ENCODE results near the gene MLH3. TPM values are rescaled to one million over a fixed set of nuclear protein-coding genes. Genes with fewer than 3 reads are reported as not detected.

MLH3 gene
- total RNA-seq, 1 donor from 2014 or later, result 12.9 TPM

DNA sequence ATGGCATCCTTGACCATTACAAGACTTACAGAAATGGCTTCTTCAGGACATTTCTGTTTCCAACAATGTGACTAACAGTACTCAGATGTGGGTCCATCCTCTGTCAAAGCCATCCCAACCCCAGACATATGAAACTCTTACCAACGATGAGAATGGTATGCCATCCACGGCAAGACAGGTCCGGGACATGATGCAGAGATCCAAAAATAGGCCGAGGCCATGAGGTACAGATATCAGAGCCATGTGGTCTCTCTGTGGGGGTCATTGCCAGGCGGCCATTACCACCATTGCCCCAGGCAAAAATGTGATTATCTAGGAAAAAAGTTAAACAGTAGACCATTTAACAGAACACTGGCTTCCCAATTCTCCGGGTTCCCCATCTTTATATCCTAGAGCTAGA lies 45.7 kb upstream of the MLH3 start:
- no peak overlapping the region for H3K4me3 Mint-ChIP-seq (ENCODE audit: unreplicated experiment)
- H3K9me3 Mint-ChIP-seq (ENCODE audit: unreplicated experiment), result peaks cover 1% of the 10 kb centered on the region
- H2AFZ ChIP-seq (ENCODE audit: low read depth, low read length), result no peak overlapping the region
- H3K4me1 Mint-ChIP-seq (ENCODE audit: low read depth, unreplicated experiment), result peaks cover 2% of the 10 kb centered on the region
- H4K20me1 ChIP-seq (ENCODE audit: insufficient read depth, low read length), result peaks cover 4% of the 10 kb centered on the region
- H3K9ac ChIP-seq (ENCODE audit: low read length), result no peak overlapping the region
- no peak overlapping the region for H3K27ac ChIP-seq (ENCODE audit: low read depth, low read length)
- no peak for TF ChIP-seq EZH2 (IDR thresholded peaks at IDR 0.05; ENCODE audit: insufficient read depth, low read length)
- TF ChIP-seq, protein P1, sequence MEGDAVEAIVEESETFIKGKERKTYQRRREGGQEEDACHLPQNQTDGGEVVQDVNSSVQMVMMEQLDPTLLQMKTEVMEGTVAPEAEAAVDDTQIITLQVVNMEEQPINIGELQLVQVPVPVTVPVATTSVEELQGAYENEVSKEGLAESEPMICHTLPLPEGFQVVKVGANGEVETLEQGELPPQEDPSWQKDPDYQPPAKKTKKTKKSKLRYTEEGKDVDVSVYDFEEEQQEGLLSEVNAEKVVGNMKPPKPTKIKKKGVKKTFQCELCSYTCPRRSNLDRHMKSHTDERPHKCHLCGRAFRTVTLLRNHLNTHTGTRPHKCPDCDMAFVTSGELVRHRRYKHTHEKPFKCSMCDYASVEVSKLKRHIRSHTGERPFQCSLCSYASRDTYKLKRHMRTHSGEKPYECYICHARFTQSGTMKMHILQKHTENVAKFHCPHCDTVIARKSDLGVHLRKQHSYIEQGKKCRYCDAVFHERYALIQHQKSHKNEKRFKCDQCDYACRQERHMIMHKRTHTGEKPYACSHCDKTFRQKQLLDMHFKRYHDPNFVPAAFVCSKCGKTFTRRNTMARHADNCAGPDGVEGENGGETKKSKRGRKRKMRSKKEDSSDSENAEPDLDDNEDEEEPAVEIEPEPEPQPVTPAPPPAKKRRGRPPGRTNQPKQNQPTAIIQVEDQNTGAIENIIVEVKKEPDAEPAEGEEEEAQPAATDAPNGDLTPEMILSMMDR (IDR thresholded peaks at IDR 0.05; ENCODE audit: insufficient read depth, low read depth, low read length), result no peak
- no peaks in the 10 kb centered on the region for H3K9me3 ChIP-seq (ENCODE audit: insufficient read depth, low read depth, low read length)
- no peak overlapping the region for H3K27ac Mint-ChIP-seq (ENCODE audit: unreplicated experiment)
- H3K4me1 ChIP-seq (ENCODE audit: insufficient read depth, low read length), result no peaks in the 10 kb centered on the region
- no peaks in the 10 kb centered on the region for H3K27me3 ChIP-seq (ENCODE audit: insufficient read depth, low read length)
- peaks cover 20% of the 10 kb centered on the region for H3K36me3 Mint-ChIP-seq (ENCODE audit: low read depth, unreplicated experiment)
- H3K36me3 ChIP-seq (ENCODE audit: insufficient read depth, low read length), result peaks cover 30% of the 10 kb centered on the region
- H3K4me3 ChIP-seq (ENCODE audit: insufficient read depth, low read depth, low read length), result no peak overlapping the region
- no peak for DNase-seq (ENCODE audit: low read depth)
- no peak overlapping the region for H3K4me2 ChIP-seq (ENCODE audit: low read length)
- FAIRE-seq, result no peak
- no peaks in the 10 kb centered on the region for H3K79me2 ChIP-seq (ENCODE audit: insufficient read depth, low read length)
- no peaks in the 10 kb centered on the region for H3K27me3 Mint-ChIP-seq (ENCODE audit: low read depth, unreplicated experiment)

DNA sequence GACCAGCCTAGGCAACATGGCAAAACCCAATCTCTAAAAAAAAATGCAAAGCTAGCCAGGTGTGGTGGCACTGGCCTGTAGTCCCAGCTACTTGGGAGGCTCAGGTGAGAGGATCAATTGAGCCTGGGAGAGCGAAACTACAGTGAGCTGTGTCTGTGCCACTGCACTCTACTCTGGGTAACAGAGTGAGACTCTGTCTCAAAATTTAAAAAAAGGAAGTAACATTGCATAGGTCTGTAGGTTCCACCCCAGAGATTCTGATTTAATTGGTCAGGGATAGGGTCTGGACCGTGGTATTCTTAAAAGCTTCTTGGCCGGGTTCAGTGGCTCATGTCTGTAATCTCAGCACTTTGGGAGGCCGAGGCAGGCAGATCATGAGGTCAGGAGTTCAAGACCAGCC lies 44.4 kb upstream of the MLH3 start:
- Histone ChIP-seq H3K27me3 (ENCODE audit: insufficient read depth, low read length) (no peaks in the 10 kb centered on the region), H3K36me3 (ENCODE audit: insufficient read depth, low read length) (peaks cover 24% of the 10 kb centered on the region), H3K9me3 (ENCODE audit: insufficient read depth, low read depth, low read length) (no peaks in the 10 kb centered on the region), H2AFZ (ENCODE audit: low read depth, low read length) (no peak overlapping the region), H3K9ac (ENCODE audit: low read length) (no peak overlapping the region), H3K79me2 (ENCODE audit: insufficient read depth, low read length) (no peaks in the 10 kb centered on the region), H4K20me1 (ENCODE audit: insufficient read depth, low read length) (peaks cover 4% of the 10 kb centered on the region), H3K27ac (ENCODE audit: low read depth, low read length) (no peak overlapping the region), H3K4me3 (ENCODE audit: insufficient read depth, low read depth, low read length) (no peak overlapping the region), H3K4me2 (ENCODE audit: low read length) (no peak overlapping the region), H3K4me1 (ENCODE audit: insufficient read depth, low read length) (no peaks in the 10 kb centered on the region)
- peaks cover 19% of the 10 kb centered on the region for H3K36me3 Mint-ChIP-seq (ENCODE audit: low read depth, unreplicated experiment)
- no peaks in the 10 kb centered on the region for H3K27me3 Mint-ChIP-seq (ENCODE audit: low read depth, unreplicated experiment)
- DNase-seq (ENCODE audit: low read depth) (no peak), FAIRE-seq (no peak)
- H3K9me3 Mint-ChIP-seq (ENCODE audit: unreplicated experiment), result peaks cover 1% of the 10 kb centered on the region
- no peak overlapping the region for H3K4me3 Mint-ChIP-seq (ENCODE audit: unreplicated experiment)
- peaks cover 2% of the 10 kb centered on the region for H3K4me1 Mint-ChIP-seq (ENCODE audit: low read depth, unreplicated experiment)
- no peak overlapping the region for H3K27ac Mint-ChIP-seq (ENCODE audit: unreplicated experiment)
- TF ChIP-seq, protein P1 (IDR thresholded peaks at IDR 0.05; ENCODE audit: insufficient read depth, low read depth, low read length), result no peak
- TF ChIP-seq EZH2 (IDR thresholded peaks at IDR 0.05; ENCODE audit: insufficient read depth, low read length), result no peak

DNA sequence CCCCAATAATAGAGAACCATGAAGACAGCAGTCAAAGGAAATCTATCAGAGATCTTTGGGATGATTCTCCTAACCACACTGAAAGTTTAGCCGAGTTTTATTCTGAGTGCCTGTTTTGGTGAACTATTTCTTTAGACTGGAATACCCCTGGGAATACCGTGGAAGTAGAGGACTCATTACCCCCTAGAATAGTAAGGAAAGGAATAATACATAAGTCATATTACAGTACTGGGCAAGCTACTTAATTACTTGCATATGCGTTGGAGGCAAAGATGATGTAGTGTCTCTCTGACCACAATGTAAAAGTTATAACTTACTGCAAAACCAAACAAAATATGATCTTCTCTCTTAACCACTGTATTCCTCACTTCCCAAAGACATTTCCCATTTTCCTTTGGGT lies 43.6 kb upstream of the MLH3 start:
- TF ChIP-seq, protein P1 (IDR thresholded peaks at IDR 0.05; ENCODE audit: insufficient read depth, low read depth, low read length), result no peak
- TF ChIP-seq EZH2 (IDR thresholded peaks at IDR 0.05; ENCODE audit: insufficient read depth, low read length), result no peak
- Histone ChIP-seq H3K79me2 (ENCODE audit: insufficient read depth, low read length) (no peaks in the 10 kb centered on the region), H3K27ac (ENCODE audit: low read depth, low read length) (no peak overlapping the region), H3K9ac (ENCODE audit: low read length) (no peak overlapping the region), H3K27me3 (ENCODE audit: insufficient read depth, low read length) (no peaks in the 10 kb centered on the region), H3K4me2 (ENCODE audit: low read length) (no peak overlapping the region), H3K9me3 (ENCODE audit: insufficient read depth, low read depth, low read length) (no peaks in the 10 kb centered on the region), H3K4me1 (ENCODE audit: insufficient read depth, low read length) (no peaks in the 10 kb centered on the region), H3K36me3 (ENCODE audit: insufficient read depth, low read length) (peaks cover 20% of the 10 kb centered on the region), H2AFZ (ENCODE audit: low read depth, low read length) (no peak overlapping the region), H4K20me1 (ENCODE audit: insufficient read depth, low read length) (peaks cover 4% of the 10 kb centered on the region), H3K4me3 (ENCODE audit: insufficient read depth, low read depth, low read length) (no peak overlapping the region)
- H3K27me3 Mint-ChIP-seq (ENCODE audit: low read depth, unreplicated experiment), result no peaks in the 10 kb centered on the region
- FAIRE-seq, result no peak
- H3K27ac Mint-ChIP-seq (ENCODE audit: unreplicated experiment), result no peak overlapping the region
- H3K36me3 Mint-ChIP-seq (ENCODE audit: low read depth, unreplicated experiment), result peaks cover 19% of the 10 kb centered on the region
- no peak overlapping the region for H3K4me3 Mint-ChIP-seq (ENCODE audit: unreplicated experiment)
- DNase-seq (ENCODE audit: low read depth), result no peak
- H3K9me3 Mint-ChIP-seq (ENCODE audit: unreplicated experiment), result peaks cover 1% of the 10 kb centered on the region
- H3K4me1 Mint-ChIP-seq (ENCODE audit: low read depth, unreplicated experiment), result peaks cover 2% of the 10 kb centered on the region

Data from astrocyte (in vitro differentiated cells and primary cell).